Measurements from ENCODE around the gene GLRX5. TPM values are rescaled to one million over a fixed set of nuclear protein-coding genes. Genes with fewer than 3 reads are reported as not detected.
"Not testable (repeated sequence)": the region's sequence is repeated elsewhere in the genome, so short reads cannot be mapped to it uniquely, and the experiment has no call there.

GLRX5 gene
- total RNA-seq, 1 experiment from 2014 or later: 90.1 TPM

DNA sequence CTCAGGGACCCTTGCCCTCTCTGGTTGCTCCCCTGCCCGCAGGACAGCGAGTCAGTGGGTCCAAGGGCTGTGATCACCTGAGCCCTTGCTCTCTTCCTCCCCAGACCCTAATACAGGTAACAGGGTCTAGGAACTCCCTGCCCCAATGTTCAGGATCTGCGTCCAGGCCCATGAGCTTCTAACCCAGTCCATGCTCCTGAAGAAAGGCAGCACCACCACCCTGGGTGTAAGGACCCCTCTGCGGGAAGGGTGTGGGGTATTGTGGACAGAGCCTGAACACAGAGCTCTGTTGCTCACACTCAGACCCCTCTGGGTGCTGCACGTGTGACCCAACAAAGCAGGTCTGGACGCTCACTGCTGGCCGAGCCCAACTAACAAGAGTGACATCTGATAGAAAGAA is 18.3 kb downstream of the GLRX5 start:
- DNase-seq (ENCODE audit: low read depth): no peak

GRCh38 chr14:95555053-95555452 is 20.2 kb downstream of the GLRX5 start:
- no peak for DNase-seq (ENCODE audit: low read depth)

DNA sequence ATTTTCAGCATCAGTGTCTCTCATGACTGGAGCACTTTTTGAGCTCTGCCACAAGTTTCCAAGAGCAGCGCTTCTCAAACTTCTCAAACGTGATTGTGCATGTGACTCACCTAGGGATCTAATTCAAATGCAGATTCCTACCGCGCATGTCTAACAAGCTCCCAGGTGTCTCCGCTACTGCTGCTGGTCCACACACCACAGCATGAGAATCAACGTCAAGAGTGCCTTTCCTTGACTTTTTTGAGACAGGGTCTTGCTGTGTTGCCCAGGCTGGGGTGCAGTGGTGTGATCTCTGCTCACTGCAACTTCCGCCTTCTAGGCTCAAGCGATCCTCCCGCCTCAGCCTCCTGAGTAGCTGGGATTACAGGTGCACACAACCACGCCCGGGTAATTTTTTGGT is 22.4 kb downstream of the GLRX5 start:
- DNase-seq (ENCODE audit: low read depth): no peak

DNA sequence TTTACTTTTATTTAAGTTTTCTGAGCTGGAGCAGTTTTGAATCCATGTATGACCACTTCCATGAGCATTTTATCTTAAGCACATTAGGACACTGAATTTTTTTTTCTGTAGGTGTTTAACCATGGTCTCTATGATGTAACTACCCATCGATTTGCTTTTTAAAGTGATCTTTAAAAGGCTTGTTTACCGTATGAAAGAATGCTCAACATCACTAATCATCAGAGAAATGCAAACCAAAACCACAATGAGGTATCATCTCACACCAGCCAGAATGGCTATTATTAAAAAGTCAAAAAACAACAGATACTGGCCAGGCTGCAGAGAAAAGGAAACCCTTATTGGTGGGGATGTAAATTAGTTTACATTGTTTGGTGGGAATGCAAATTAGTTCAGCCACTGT is 23.0 kb downstream of the GLRX5 start:
- DNase-seq (ENCODE audit: low read depth): no peak

DNA sequence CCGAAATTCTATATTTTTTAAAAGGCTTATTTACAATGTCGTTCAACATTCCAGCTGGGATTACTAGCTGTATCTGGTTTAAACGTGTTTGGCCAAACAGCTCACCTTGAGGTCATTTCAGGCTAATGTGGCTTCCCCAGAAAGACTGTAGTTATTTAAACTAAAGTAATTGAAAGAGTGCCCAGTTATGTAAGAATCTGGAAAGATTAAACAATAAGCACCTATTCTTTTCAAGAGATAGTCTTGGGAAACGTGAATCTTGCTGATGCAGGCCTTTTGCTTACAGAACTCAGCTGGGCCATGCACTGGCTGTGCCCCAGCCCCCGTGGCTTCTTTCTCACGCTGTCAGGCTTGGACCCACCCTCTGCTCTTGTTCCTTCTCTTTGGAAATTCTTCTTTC is 24.4 kb downstream of the GLRX5 start:
- DNase-seq (ENCODE audit: low read depth): no peak

DNA sequence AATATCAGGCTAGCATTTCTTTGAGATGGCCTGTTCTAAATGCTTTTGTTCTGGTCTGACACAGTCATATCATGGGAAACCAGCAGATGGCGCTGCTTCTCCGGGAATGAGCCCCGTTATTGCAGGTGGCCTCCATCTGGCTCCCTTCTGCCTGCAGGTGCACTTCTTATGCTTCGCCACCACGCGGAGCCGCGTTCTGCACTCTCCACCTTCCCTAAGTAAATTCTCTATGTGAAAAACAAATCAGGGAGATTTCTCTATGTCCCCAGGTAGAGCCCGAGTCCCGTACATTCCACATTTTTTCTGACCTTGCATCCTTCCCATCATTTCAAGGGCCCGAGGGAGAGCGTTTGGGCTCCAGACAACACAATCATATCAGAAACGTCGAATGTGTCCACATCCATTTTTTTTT is 26.2 kb downstream of the GLRX5 start:
- peak; percentile 88 for DNase-seq (ENCODE audit: low read depth)

DNA sequence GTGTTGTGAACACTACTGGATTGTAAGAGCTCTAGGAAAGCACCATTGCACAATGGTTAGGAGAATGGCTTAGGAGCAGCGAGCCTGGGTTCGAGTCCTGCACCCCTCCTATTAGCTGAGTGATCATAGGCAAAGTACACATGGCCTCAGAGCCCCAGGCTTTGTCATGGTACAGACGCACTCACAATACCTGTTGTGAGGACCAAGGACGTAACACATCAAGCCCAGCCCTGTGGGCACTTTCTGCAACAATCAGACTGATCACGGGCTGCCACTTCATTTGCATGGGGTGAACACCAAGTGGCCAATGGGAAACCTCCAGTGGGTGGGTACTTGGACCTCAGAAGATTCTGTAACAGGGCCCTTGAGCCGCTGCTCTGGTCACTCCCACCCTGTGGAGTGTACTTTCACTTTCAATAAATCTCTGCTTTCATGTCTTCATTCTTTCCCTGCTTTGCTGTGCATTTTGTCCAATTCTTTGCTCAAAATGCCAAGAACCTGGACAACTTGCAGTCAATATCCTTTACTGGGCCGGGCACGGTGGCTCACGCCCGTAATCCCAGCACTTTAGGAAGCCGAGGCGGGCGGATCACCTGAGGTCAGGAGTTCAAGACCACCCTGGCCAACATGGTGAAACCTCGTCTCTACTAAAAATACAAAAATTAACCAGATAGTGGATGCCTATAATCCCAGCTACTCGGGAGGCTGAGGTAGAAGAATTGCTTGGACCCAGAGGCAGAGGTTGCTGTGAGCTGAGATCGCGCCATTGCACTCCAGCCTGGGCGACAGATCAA is 28.2 kb downstream of the GLRX5 start:
- peak; percentile 66 for DNase-seq (ENCODE audit: low read depth)

GRCh38 chr14:95564060-95564459 is 29.2 kb downstream of the GLRX5 start:
- DNase-seq (ENCODE audit: low read depth): peak; percentile 34

DNA sequence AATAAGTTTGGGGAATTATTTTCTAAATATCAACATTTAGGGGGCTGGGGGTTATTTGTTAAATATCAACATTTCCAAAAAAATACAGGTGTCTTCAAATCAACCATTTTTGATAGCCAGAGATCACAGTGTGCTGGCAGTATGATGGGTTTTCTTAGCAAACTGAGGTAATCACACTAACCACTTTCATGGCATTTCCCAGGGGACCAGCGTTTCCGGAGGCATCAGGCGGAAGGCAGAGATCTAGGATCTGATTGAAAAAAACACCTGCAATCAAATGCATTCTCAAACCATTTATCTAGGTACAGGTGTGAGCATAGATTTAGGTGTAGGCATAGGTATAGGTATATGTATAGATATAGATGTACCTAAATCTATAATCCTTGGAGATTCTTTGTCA is 34.6 kb downstream of the GLRX5 start:
- no peak for DNase-seq (ENCODE audit: low read depth)

GRCh38 chr14:95573313-95573712 is 38.5 kb downstream of the GLRX5 start:
- no peak for DNase-seq (ENCODE audit: low read depth)

DNA sequence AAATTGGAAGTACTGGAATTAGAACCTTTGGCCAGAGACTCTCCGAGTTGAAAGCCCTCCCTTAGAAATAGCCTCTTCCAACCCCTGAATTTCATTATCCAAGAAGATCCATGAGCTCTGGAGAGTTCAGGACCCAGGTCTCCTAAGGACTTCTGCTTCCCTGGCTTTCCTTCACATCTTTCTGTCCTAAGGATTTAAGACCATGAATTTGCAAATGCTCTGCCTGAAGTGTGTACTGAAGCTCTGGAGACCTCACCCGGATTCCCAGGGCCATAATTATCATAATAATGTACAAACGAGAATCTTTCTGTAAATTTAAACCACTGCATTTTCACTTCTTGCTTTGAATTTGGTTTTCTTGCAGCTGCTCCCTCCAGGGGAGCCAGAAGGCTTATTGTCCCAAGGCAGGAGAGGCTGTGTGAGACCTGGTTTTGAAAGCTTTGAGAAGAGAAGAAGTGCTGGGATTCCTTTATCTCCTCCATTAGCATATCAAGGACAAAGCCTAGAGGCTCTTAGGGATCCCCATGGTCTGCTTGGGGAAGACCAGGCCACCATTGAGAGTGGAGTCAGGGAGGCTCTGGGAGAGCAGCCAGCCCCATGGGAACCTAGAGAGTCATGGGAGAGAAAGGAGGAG is 41.1 kb downstream of the GLRX5 start:
- DNase-seq (ENCODE audit: low read depth): no peak

DNA sequence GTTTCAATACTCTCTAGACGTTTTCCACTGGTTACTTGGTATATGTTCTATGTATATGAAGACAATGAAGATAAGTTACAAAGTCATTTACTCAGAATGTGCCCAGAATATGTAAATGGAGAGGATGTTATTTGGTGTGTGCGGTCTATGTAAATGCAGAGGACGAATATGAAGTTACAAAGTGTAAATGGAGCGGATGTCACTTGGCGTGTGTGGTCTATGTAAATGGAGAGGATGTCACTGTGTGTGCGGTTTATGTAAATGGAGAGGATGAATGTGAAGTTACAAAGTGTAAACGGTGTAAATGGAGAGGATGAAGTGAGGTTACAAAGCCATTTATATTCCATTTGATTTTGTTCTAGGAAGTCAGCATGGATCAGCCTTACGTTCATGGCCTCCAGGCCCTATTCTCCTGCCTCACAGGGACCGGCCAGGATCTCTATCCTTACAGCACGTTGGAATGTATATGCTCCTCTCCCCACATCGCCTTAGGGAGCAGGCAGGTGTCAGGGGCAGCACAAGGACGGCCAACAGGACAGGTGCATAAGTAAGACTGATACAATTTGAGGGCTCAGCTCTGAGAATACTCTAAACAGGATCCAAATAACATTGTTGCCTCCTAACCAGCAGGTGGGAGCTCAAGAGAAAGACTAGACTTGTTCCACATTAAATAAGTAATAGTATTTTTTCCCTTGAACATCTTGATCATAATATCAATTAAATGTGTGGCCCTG is 42.4 kb downstream of the GLRX5 start:
- DNase-seq (ENCODE audit: low read depth): no peak

GRCh38 chr14:95577870-95578269 is 43.0 kb downstream of the GLRX5 start:
- no peak for DNase-seq (ENCODE audit: low read depth)

DNA sequence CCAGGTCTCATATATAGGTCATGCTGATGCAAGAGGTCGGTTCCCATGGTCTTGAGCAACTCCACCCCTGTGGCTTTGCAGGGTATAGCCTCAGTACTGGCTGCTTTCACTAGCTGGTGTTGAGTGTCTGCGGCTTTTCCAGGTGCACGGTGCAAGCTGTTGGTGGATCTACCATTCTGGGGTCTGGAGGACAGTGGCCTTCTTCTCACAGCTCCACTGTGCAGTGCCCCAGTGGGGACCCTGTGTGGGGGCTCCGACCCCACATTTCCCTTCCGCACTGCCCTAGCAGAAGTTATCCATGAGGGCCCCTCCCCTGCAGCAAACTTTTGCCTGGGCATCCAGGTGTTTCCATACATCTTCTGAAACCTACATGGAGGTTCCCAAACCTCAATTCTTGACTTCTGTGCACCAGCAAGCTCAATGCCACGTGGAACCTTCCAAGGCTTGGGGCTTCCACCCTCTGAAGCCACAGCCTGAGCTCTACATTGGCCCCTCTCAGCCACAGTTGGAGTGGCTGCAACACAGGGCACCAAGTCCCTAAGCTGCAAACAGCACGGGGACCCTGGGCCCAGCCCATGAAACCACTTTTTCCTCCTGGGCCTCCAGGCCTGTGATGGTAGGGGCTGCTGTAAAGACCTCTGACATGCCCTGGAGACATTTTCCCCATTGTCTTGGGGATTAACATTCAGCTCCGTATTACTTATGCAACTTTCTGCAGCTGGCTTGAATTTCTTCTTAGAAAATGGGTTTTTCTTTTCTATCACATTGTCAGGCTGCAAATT is 49.2 kb downstream of the GLRX5 start:
- not testable (repeated sequence) for DNase-seq (ENCODE audit: low read depth)

GRCh38 chr14:95585953-95586620 is 51.2 kb downstream of the GLRX5 start:
- DNase-seq (ENCODE audit: low read depth): no peak

- not testable (repeated sequence) for DNase-seq (ENCODE audit: low read depth)
These were observed 56.3 kb downstream of the GLRX5 start for GRCh38 chr14:95591182-95591581.

Other genes with a start within 250 kb of the GLRX5 start
- gene CLMN, start 215.1 kb upstream of the GLRX5 start, total RNA-seq (2014; rRNA removed; shearing (Covaris generic)): 3.5 and 4.2 TPM in 2 replicates
- 0.54 and 1.5 TPM in 2 replicates for gene SYNE3, start 18.4 kb upstream of the GLRX5 start, total RNA-seq (2014; rRNA removed; shearing (Covaris generic))
- gene TCL1B, start 151.4 kb downstream of the GLRX5 start, total RNA-seq (2014; rRNA removed; shearing (Covaris generic)): 0.11 and 0.42 TPM in 2 replicates
- gene TCL1A, start 179.1 kb downstream of the GLRX5 start, total RNA-seq (2014; rRNA removed; shearing (Covaris generic)): 5.5 and 12.2 TPM in 2 replicates

Measured in Daoy (cell line).